HUDEP-2 (cell line): ENCODE measurements around the gene PADI2.

Experiments used
- DNase-seq, 76 experiments: peaks; one replicate each; lab custom pipeline; 2025; ENCODE audit not compliant: unreplicated experiment in 76 of 76; lab: John Stamatoyannopoulos, UW

Gene PADI2

DNA sequence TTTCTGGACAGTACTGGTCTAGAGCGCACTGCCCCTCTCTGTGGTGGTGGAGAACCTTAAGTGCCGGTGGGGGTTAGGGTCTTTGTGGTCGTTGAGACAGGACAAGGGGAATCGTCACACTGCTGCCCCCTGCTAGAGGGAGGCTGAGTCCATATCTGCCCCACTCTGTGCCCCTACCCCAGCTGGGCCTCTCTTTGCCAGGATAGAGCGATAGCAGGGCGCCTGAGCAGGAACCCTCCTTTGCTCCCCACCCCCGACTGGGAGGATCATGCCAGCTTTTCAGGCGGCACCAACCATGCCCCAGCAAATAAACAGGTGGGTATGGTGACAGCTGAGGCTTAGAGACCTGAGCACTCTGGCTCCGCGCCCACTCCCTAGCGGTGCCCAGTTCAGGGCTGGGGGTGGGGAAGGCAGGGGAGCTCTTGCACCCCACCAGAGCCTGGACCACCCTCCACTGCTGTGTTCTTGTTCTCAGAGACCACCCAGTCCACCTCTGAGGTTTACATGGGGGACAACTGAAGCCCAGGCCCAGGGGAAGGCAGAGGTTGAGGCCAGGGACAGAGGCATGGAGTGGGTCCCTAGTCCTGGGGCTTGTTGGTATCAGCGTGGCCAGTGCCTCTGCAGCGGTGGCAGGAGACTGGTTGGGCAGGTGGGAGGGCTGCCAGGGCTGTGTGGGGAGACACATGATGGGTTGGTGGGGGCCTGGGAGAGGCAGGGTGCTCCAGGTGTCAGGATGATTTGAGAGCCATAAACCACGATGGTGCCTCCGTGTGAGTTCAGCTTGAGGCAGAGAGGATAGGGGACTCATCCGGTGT is 1.6 kb downstream of the PADI2 start:
- no peak for DNase-seq

GRCh38 chr1:17116643-17117042 is 2.6 kb downstream of the PADI2 start:
- DNase-seq = no peak

DNA sequence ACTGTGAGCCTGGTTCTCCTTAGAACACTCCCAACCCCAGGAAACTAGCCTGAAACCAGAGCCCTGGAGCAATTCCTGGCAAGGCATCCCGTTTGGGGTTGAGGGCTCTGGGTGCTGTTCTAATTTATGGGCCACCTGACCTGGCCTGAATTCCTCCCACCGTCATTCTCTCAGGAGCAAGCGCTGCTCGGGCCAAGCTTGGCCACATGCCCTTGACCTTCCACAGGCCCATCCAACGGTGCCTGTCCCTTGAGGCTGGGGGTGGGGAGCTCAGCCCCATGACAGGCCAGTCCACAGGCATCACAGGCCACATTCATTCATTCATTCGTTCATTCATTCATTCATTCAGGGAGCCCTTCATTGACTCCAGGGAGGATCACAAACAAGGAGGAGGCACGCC is 5.3 kb downstream of the PADI2 start:
- no peak for DNase-seq

DNA sequence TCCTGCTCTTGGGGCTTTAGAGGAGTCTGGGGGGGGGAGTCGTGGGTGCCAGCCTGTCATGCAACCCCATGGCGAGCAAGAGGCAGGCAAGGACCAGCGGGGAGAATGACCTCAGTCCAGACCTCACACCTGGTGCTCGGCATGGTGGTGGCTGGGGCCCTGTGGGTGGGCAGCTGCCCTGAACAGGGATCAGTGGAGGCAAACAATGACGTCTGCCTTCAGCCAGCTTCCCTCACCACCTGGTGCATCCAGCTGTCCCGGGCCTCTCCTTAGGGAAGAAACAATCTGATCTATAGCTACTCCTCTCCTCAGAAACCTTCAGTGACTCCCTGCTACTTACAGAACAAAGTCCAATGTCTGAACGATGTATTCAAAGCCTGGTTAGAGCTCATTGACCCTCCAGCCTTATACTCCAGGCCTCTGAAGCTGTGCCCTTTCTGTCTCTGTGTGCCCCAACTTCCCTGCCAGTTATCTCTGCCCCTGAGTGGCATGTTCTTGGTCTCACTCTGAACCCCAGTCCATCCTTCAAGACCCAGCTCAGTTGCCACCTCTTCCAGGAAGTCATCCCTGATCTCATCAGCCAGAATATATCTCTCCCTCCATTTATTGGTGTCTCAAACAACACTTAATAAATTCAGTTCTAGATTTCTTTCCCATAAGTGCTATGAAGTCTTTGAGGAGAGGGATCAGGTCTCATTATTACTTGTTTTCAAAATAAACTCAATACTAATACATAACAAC is 6.6 kb downstream of the PADI2 start:
- no peak for DNase-seq

DNA sequence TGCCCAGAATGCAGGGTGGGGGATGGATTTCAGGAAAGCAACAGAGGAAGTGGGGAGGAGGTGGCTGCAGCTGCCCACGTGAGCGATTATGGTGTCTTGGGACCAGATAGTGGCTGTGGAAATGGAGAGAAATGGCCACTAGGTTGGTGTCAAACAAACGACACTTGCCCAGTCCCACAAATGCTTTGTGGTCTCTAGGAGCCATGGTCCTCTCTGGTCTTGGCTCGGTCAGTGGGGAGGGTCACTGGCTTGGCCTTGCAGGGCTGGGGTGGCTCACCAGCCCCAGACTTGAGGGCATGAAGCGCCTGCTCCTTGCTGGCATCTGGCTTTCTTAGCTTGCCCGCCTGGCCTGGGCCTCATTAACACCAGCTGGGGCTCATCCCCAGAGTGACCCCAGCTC is 7.2 kb downstream of the PADI2 start:
- no peak for DNase-seq

- DNase-seq = no peak
Measured at GRCh38 chr1:17110555-17110926, 8.7 kb downstream of the PADI2 start.

GRCh38 chr1:17109892-17110554 is 9.2 kb downstream of the PADI2 start:
- no peak for DNase-seq

DNA sequence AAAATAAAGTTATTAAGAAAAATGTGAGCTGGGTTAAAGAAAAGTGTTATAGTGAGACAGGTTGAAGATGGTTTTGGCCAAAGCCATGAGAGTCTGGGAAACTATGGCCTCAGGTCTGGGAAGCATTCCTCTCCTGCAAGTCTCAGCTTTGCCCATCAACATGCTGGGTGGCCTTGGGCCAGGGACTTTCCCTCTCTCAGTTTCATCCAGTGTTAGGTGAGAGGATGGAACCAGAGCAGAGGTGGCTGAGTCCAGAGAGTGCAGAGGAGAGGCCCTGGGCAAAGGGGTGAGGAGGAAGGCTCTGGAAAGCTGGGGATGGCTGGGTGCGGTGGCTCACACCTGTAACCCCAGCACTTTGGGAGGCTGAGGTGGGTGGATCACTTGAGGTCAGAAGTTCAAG is 10.5 kb downstream of the PADI2 start:
- DNase-seq = no peak

- DNase-seq = no peak
Measured at GRCh38 chr1:17108360-17108759, 10.9 kb downstream of the PADI2 start.

DNA sequence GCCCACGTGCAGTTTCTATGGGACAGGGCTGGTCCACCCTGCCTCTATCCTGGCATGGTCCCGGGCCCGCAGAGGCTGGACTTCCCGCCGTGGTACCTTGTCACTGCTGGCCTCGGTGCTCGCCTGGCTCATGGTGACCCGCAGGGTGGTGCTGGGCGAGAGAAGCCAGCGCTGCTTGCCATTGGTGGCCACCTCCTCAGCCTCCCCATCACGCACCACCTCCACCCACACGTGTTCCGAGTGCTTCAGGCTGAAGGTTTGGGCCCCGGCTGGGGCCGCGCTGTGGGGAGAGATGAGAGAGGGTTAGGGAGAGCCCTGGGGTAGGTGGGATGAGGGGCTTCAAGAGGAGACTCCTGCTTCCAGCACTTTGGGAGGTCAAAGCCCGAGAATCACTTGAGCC is 14.5 kb downstream of the PADI2 start:
- DNase-seq = no peak

DNA sequence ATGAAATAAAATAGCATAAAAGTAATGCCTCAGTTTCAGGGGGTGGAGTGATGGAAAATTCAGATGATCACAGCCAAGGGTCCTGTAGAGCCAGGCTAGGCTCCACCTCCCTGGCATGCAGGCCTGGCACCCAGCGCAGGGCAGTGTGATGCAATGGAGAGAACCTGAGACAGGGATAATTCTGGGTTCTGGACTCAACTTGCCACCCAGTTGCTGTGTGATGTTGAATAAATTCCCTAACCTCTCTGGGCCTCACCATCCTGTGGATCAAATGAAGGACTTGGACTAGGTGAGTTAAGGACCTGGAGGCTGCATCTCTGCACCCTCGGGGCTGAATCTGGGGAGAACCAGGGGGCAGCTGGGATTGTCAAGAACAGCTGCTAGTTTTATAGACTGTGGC is 17.0 kb downstream of the PADI2 start:
- DNase-seq = no peak

DNA sequence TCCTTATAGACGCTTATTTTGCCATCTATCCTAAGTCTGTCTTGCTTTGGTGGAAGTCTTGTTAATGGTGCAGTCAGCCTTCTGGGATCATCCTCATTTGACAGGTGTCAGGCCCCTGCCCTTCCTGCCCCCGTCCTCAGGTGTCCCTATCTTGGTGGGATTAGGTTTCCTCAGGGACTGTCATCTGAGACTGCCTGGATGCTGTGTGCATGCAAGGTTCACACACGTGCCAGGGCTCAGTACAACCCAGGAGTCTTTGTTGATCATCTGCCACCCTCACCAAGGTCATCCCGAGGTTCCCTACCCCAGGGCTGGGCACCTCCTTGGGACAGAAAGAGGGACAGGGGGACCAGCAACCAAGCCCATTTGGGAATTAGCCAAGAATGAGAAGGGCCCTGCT is 18.0 kb downstream of the PADI2 start:
- no peak for DNase-seq

GRCh38 chr1:17099616-17100340 is 19.5 kb downstream of the PADI2 start:
- no peak for DNase-seq

- DNase-seq = no peak
Measured at GRCh38 chr1:17098446-17099317, 20.6 kb downstream of the PADI2 start.

DNA sequence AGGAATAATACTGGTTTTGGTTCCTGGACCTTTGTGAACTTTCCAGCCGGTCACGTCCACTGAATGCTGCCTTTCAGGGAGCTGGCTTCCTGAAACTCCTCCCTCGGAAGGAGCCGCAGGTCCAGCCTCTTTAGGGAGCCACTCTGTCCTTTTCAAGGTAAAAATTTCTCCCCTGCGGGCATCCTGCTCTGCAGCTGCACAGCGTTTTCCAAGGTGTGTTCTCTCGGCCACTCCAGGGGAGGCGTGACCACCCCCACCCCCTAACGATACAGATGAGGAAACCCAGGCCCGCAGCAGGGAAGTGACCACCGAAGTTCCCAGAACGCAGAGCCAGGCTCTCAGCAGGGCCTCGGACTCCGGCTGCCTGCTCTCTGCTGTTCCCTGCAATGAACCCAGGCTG is 21.5 kb downstream of the PADI2 start:
- no peak for DNase-seq

DNA sequence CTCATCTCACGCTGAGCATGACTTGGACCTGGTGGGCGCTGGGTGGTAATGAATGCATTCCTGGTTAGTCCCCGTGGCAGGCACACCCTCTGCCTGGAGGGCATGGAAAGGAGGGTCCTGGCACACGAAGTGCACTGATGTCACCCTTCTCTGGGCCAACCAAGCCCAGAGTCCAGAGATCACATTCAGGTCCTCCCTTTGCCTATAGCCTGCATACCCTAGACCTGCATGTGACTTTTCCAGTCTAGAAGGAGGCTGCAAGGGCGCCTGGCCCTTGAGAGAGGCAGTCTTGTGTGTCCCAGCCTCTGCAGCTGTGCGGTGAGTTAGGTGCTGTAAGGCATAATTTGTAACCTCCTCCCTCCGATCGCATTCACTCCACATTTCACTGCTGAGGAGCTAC is 22.1 kb downstream of the PADI2 start:
- DNase-seq = no peak

DNA sequence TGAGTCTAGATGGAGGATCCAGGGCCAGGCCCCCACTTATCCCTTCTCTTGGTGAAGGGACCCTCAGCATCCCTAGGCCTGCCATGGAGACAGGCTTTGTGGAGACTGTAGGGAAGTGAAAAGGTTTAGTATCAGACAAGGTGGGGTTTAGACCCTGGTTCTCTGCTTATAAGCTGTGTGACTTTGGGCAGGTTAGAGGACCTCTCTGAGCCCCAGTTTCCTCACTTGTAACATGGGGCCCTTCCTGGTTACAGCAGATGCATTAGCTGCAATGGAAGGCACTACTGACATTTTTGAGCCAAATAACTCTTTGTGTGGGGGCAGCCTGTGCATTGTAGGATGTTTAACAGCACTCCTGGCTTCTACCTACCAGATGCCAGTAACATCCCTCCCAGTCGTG is 22.7 kb downstream of the PADI2 start:
- DNase-seq = no peak

DNA sequence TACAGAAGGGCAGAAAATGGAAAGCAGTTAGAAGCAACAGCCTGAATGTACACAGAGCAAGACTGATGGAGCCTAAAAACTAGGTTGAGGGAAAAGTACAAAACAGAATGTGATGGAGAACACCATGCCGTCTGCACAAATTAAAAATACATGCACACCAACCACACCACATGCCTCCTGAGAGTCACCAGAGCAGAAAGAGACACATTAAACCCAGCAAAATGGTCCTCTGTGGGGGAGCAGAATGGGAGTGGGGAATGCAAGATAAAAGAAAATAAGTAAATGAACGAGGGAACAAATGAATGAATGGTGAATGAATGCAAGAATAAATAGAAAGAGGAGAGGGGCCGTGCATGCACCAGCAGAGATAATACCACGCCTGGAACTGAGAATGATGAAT is 24.1 kb downstream of the PADI2 start:
- DNase-seq = no peak

DNA sequence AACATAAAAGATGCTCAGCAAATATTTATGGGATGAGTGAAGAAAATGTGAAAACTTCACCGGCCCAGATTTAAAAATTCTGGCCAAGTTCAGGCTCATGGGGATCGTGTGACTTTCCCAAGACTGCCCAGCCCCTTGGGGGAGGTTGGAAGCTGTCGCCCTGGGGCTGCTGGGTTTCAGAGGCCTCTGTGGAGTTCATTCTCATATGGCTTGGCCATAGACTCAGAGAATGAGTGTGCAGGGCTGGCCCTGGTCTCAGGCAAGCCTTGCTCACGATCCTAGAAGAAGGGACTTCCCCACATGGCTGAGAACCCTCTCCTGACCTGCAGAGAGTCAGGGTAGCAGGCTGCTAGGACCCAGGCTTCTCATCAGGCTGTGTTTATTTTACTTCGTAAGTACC is 24.6 kb downstream of the PADI2 start:
- DNase-seq = no peak

DNA sequence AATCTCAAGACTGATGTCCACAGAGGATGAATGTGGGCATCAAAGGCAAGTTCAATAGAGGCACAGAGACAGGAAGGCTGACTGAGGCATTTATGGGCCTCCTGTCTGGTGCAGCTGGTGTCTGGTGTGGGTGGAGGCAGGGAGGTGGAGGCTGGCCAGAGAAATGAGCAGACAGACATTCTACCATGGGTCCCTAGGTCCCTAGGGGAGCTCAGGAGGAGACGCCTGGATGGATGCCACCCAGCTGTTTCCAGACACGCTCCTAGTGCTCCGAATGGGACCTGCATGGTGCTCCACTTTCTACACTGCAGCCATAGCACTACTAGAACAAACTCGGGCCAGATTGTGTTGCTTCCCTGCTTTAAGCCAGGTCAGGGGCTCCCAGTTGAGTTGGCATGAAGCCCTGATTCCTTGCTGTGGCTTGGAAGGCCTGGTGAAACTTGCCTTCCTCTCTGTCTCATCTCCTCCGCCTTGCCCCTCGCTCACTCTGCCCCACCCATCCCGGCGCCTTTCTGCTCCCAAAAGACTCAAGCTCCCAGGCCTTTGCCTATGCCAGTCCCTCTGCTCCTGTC is 25.3 kb downstream of the PADI2 start:
- DNase-seq = no peak
